D721Med (cell line): ENCODE data around the gene TOPAZ1.

Source experiments
- DNase-seq: peaks from one replicate; pipeline ENCODE4 v3.0.0; 2011; ENCODE audit warnings: low spot score; ENCODE audit not compliant: insufficient read length
- FAIRE-seq: peaks from 2 replicates; lab custom pipeline; 2011; peaks lifted over from hg19 to GRCh38; lab: Jason Lieb, UNC
- CTCF ChIP-seq: IDR thresholded peaks from 2 replicates; pipeline ENCODE4 v1.5.1; 2012; ENCODE audit warnings: mild to moderate bottlenecking, control low read depth; ENCODE audit not compliant: insufficient read depth; ENCODE audit errors: missing control alignments

The TOPAZ1 gene

GRCh38 chr3:44324584-44324983 is 82.9 kb downstream of the TOPAZ1 start:
- FAIRE-seq, result no peak
- TF ChIP-seq CTCF, result no peak

GRCh38 chr3:44326019-44326418 is 84.3 kb downstream of the TOPAZ1 start:
- DNase-seq, result no peak
- no peak for TF ChIP-seq CTCF
- FAIRE-seq, result no peak

More at GRCh38 chr3:44324584-44324983, 82.9 kb downstream of the TOPAZ1 start:
- DNase-seq, result no peak

- no peak for TF ChIP-seq CTCF
- DNase-seq (no peak), FAIRE-seq (no peak)
Measured at GRCh38 chr3:44326515-44326914, 84.8 kb downstream of the TOPAZ1 start.

- FAIRE-seq (no peak), DNase-seq (no peak)
- TF ChIP-seq CTCF, result no peak
Measured at GRCh38 chr3:44329946-44330345, 88.3 kb downstream of the TOPAZ1 start.

- no peak for FAIRE-seq
- no peak for DNase-seq
Measured at GRCh38 chr3:44330444-44330843, 88.8 kb downstream of the TOPAZ1 start.

GRCh38 chr3:44334326-44334725 is 92.6 kb downstream of the TOPAZ1 start:
- TF ChIP-seq CTCF, result no peak

More at GRCh38 chr3:44330444-44330843, 88.8 kb downstream of the TOPAZ1 start:
- no peak for TF ChIP-seq CTCF

GRCh38 chr3:44337248-44337785 is 95.6 kb downstream of the TOPAZ1 start:
- no peak for TF ChIP-seq CTCF
- DNase-seq, result no peak
- no peak for FAIRE-seq

More at GRCh38 chr3:44334326-44334725, 92.6 kb downstream of the TOPAZ1 start:
- no peak for DNase-seq
- no peak for FAIRE-seq
